Spleen (tissue), 11 donors: ENCODE measurements around the gene GCSH. TPM values are rescaled to one million over a fixed set of nuclear protein-coding genes. Genes with fewer than 3 reads are reported as not detected.

Experiments used
- DNase-seq: peaks from one replicate; pipeline ENCODE4 v3.0.0-alpha.2; 2020
- H3K27ac ChIP-seq, 8 donors: fragments of 200-600 bp; sonication (generic) in 7 of 8; 1 replicate in 4 of 8; 2 replicates in 4 of 8; pipeline versions ENCODE4 v1.5.0 to v1.8.0; 2016 to 2021; ENCODE audit warnings: inconsistent platforms in 4 of 8, mild to moderate bottlenecking in 4 of 8, moderate library complexity in 1 of 8
- H3K27me3 ChIP-seq, 7 donors: fragments of 200-600 bp; sonication (generic) in 6 of 7; replicated peaks in 1 of 7; 1 replicate in 4 of 7; 2 replicates in 3 of 7; pipeline versions ENCODE4 v1.5.0 to v1.8.0; 2016 to 2021; ENCODE audit warnings: inconsistent platforms in 3 of 7, mild to moderate bottlenecking in 1 of 7
- H3K36me3 ChIP-seq, 6 donors: fragments of 200-600 bp; sonication (generic) in 5 of 6; 1 replicate in 4 of 6; 2 replicates in 2 of 6; pipeline versions ENCODE4 v1.5.0 to v1.8.0; 2016 to 2021; ENCODE audit warnings: inconsistent platforms in 2 of 6
- H3K4me1 ChIP-seq, 6 donors: fragments of 200-600 bp; sonication (generic) in 5 of 6; 1 replicate in 3 of 6; 2 replicates in 3 of 6; pipeline versions ENCODE4 v1.5.0 to v1.8.0; 2016 to 2021; ENCODE audit warnings: inconsistent platforms in 3 of 6
- H3K4me3 ChIP-seq, 8 donors: fragments of 200-600 bp; sonication (generic) in 7 of 8; 1 replicate in 4 of 8; 2 replicates in 4 of 8; pipeline versions ENCODE4 v1.5.0 to v1.8.0; 2016 to 2021; ENCODE audit warnings: inconsistent platforms in 4 of 8, mild to moderate bottlenecking in 4 of 8, moderate library complexity in 2 of 8
- H3K9me3 ChIP-seq, 8 donors: fragments of 200-600 bp; sonication (generic) in 7 of 8; 1 replicate in 4 of 8; 2 replicates in 4 of 8; pipeline versions ENCODE4 v1.5.0 to v1.8.0; 2016 to 2021; ENCODE audit warnings: inconsistent platforms in 4 of 8
- POLR2A ChIP-seq, 3 donors: fragments of 450-650 bp; IDR thresholded peaks; one replicate each; pipeline ENCODE4 v1.5.1; 2017; ENCODE audit warnings: antibody characterized with exemption in 3 of 3, mild to moderate bottlenecking in 1 of 3
- POLR2AphosphoS5 ChIP-seq, 3 donors: sonication (generic); formaldehyde crosslinking; IDR thresholded peaks; one replicate each; pipeline ENCODE4 v1.5.1; 2017; ENCODE audit warnings: antibody characterized with exemption in 3 of 3
- WGBS, 5 donors: extraction: QIAGEN DNeasy Blood & Tissue Kit in 3 of 5; methylation state at CpG; one replicate each; pipeline versions ENCODE4 v1.1.5 to v1.1.7; 2013 to 2018; 5-methylcytosine and 5-hydroxymethylcytosine counted together
- intact Hi-C: fragments of 100-400 bp; cut with DNase I; formaldehyde crosslinking; loops from one replicate; pipeline ENCODE4 v1.15.0; 2023; ENCODE audit warnings: low total_unique reads
- polyA plus RNA-seq, 3 donors: library from polyadenylated mRNA; stranded (reverse); fragments of 200-250 nt; gene quantifications; one replicate each; pipeline ENCODE4 v1.2.1, GENCODE V29; 2013
- small RNA-seq, 4 donors: library from RNA; depleted of rRNA; stranded (forward); fragments of <200 nt; gene quantifications; one replicate each; pipeline ENCODE3, GENCODE V24; 2016
- total RNA-seq, 7 donors: library from RNA; depleted of rRNA in 3 of 7; stranded (reverse); fragments of >200 nt in 3 of 7; fragmentation: NEBNext Ultra II Directional in 4 of 7; extraction: Animal tissue kit (Norgen Biotek cat#: 25700) in 4 of 7; gene quantifications; one replicate each; pipeline versions ENCODE4 v1.1.0 to v1.2.1, GENCODE V29; 2016 to 2021
- TF ChIP-seq, protein P1 (sequence below), 11 experiments: fragments of 200-600 bp in 7 of 11; fragments of 450-650 bp in 4 of 11; sonication (generic) in 4 of 11; IDR thresholded peaks in 8 of 11; conservative IDR thresholded peaks in 3 of 11; 1 replicate in 7 of 11; 2 replicates in 4 of 11; pipeline versions ENCODE4 v1.4.0 to v1.8.0; 2016 to 2021; ENCODE audit warnings: antibody characterized with exemption in 11 of 11, inconsistent platforms in 4 of 11, mild to moderate bottlenecking in 1 of 11
- donor health status: healthy with polysubstance abuse.
- donor health status: DM: no; HTN: no; CAD: no; lungs with moderate emphysema.
- donor health status: DM: no; HTN: no; CAD: no.
- donor health status: Bipolar disorder and iron deficiency.
- donor health status: healthy.
- donor health status: DM: no; HTN: no; CAD: no.
- donor health status: DM: yes; HTN: yes; CAD: no.

Gene GCSH
- total and polyA plus RNA-seq, 10 donors = 7.3 to 14.8 (median 7.7) TPM

DNA sequence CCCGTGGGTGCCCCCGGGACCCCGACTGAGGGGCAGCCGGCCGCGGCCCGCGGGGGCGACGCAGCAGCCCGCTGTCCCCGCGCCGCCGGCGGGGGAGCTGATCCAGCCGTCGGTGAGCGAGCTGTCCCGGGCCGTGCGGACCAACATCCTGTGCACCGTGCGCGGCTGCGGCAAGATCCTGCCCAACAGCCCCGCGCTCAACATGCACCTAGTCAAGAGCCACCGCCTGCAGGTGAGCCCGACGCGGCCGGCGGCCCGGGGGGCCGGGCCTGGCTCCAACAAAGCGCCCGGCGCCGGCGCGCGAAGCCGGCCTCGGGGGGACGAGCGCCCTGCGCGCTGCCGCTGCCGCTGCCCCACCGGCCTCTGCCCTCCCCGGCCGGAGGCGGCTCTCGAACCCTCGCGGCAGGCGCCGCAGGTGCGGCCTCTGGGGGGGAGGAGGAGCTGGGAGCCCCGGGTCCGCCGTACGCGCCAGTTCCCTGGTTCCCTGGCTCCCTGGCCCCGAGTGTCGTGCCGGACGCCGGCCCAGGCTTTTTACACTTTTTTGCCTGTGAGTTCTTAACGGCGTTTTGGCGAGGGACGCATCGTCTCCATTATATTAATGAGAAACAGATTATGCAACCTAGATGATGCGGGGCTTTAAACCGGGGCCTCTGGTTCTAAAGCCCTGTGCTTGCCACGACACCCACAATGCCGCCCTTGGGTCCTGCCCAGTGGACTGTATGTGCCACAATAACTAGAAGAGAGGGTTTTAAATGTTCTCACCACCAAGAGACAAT is 60.0 kb downstream of the GCSH start:
- no peaks in the 10 kb centered on the region for H3K27me3 ChIP-seq
- TF ChIP-seq POLR2AphosphoS5 (IDR thresholded peaks at IDR 0.05) (peak in 1 of 3 donors; percentile 6), POLR2A (IDR thresholded peaks at IDR 0.05) (no peak)
- TF ChIP-seq, protein P1, sequence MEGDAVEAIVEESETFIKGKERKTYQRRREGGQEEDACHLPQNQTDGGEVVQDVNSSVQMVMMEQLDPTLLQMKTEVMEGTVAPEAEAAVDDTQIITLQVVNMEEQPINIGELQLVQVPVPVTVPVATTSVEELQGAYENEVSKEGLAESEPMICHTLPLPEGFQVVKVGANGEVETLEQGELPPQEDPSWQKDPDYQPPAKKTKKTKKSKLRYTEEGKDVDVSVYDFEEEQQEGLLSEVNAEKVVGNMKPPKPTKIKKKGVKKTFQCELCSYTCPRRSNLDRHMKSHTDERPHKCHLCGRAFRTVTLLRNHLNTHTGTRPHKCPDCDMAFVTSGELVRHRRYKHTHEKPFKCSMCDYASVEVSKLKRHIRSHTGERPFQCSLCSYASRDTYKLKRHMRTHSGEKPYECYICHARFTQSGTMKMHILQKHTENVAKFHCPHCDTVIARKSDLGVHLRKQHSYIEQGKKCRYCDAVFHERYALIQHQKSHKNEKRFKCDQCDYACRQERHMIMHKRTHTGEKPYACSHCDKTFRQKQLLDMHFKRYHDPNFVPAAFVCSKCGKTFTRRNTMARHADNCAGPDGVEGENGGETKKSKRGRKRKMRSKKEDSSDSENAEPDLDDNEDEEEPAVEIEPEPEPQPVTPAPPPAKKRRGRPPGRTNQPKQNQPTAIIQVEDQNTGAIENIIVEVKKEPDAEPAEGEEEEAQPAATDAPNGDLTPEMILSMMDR (IDR thresholded peaks at IDR 0.05 in 8 of 11, conservative IDR thresholded peaks at IDR 0.05 in 3 of 11) = no peak
- intact Hi-C loops = loop anchor here (5.0 kb wide), 1 partner anchor 41 kb away; the partner anchor contains the start of gene C16orf46
- peak overlapping the region; percentile 64 to 93 (median 73) for H3K4me3 ChIP-seq
- peaks cover 0 to 24% (median 5%) of the 10 kb centered on the region in 6 donors for H3K36me3 ChIP-seq
- peaks cover 13 to 46% (median 28%) of the 10 kb centered on the region in 6 donors for H3K4me1 ChIP-seq
- H3K9me3 ChIP-seq = no peaks in the 10 kb centered on the region
- H3K27ac ChIP-seq = peak overlapping the region in 7 of 8 donors; percentile 63 to 91 (median 84)
- peak; percentile 92 for DNase-seq
- WGBS, 5 donors = 0 to 1% (median 1%) methylated on average over 23 to 80 of the region's 80 CpGs

DNA sequence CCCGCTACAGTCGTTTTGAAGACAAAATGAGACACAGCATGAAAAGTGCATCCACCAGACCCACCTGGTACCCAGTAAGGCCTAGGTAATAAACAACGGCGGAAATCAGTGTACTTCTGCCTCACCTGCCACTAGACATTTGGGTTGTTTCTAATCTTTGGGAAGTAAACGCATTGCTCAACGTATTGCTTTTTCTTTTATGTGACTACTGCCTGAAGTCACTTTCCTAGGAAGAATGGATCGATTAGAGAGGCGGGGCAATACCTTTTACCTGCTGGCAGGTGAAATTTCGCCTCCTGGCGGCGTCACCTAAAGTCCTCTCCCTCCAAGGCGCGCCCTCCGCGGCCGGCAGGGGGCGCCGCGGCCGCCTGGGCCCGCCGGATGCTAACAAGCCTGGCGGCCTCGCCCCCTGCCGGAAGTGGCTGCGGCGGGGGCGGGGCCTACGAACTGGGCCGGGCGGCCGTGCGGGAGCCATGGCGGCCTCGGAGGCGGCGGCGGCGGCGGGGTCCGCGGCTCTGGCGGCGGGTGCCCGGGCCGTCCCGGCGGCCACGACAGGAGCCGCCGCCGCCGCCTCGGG is 60.7 kb downstream of the GCSH start, which contains the start of gene ATMIN:
TSS of gene ATMIN (plus strand) at position 445 of the 577 bp plus-strand sequence. CDS start at position 474, 29 bp downstream.
- peak; percentile 97 for DNase-seq
- intact Hi-C loops = loop anchor here (5.0 kb wide), 1 partner anchor 42 kb away; the partner anchor contains the start of gene C16orf46
- 6 to 20% (median 7%) methylated on average over 15 to 54 of the region's 54 CpGs for WGBS, 5 donors

More for the DNA sequence above, 60.7 kb downstream of the GCSH start, which contains the start of gene ATMIN:
- Histone ChIP-seq H3K36me3 (peaks cover 0 to 19% (median 0%) of the 10 kb centered on the region in 6 donors), H3K4me1 (peaks cover 13 to 46% (median 28%) of the 10 kb centered on the region in 6 donors), H3K4me3 (peak within 1 kb of the TSS; percentile 64 to 93 (median 73)), H3K27ac (peak within 1 kb of the TSS in 7 of 8 donors; percentile 63 to 91 (median 84)), H3K27me3 (no peaks in the 10 kb centered on the region), H3K9me3 (no peaks in the 10 kb centered on the region)
- no peak for TF ChIP-seq POLR2A (IDR thresholded peaks at IDR 0.05)
- TF ChIP-seq, protein P1 (IDR thresholded peaks at IDR 0.05 in 8 of 11, conservative IDR thresholded peaks at IDR 0.05 in 3 of 11) = peak; percentile 75 to 98 (median 96)
- TF ChIP-seq POLR2AphosphoS5 (IDR thresholded peaks at IDR 0.05) = peak; percentile 59 to 77 (median 73)

Small RNA genes lying within 50 kb of the gene (small RNA-seq; reads per million reads assigned to genes)
- gene AC092718.3 = 0 reads per million in 4 donors
- gene RNU6-1191P = 0 reads per million in 4 donors

Other genes with a start within 250 kb of the GCSH start
- gene CMC2, start 89.5 kb downstream of the GCSH start, total RNA-seq = 10 to 100 TPM; 28.6 to 72.2 (median 41.3) TPM
- gene CMC2, start 89.5 kb downstream of the GCSH start, polyA plus RNA-seq = 100 to 1,000 TPM in 1 of 3 donors, 10 to 100 TPM in 2; 66.7 to 104 (median 77.0) TPM
- 10 to 100 TPM in 2 of 7 donors, 1 to 10 TPM in 5; 4.6 to 12.7 (median 6.7) TPM for gene CENPN, start 89.2 kb downstream of the GCSH start, total RNA-seq
- 1 to 10 TPM; 2.2 to 6.1 (median 5.8) TPM for gene CENPN, start 89.2 kb downstream of the GCSH start, polyA plus RNA-seq
- 10 to 100 TPM; 21.0 to 34.3 (median 29.0) TPM for gene ATMIN, start 60.6 kb downstream of the GCSH start, total RNA-seq
- gene ATMIN, start 60.6 kb downstream of the GCSH start, polyA plus RNA-seq = 10 to 100 TPM in 2 of 3 donors, 1 to 10 TPM in 1; 9.7 to 11.3 (median 10.6) TPM
- 1 to 10 TPM in 2 of 7 donors, under 1 TPM in 1, not detected in 4; 0.91 to 1.1 (median 1.1) TPM for gene C16orf46, start 19.2 kb downstream of the GCSH start, total RNA-seq
- gene C16orf46, start 19.2 kb downstream of the GCSH start, polyA plus RNA-seq = under 1 TPM; 0.24 to 0.38 (median 0.26) TPM
- not detected for gene BCO1, start 142.3 kb upstream of the GCSH start, total RNA-seq
- gene BCO1, start 142.3 kb upstream of the GCSH start, polyA plus RNA-seq = not detected
- gene GAN, start 218.6 kb upstream of the GCSH start, total RNA-seq = 10 to 100 TPM in 1 of 7 donors, 1 to 10 TPM in 6; 4.5 to 10.3 (median 6.1) TPM
- gene GAN, start 218.6 kb upstream of the GCSH start, polyA plus RNA-seq = under 1 TPM; 0.54 to 0.77 (median 0.58) TPM